Endothelial cell (in vitro differentiated cells): ENCODE measurements around the gene FIBCD1. TPM values are rescaled to one million over a fixed set of nuclear protein-coding genes. Genes with fewer than 3 reads are reported as not detected.

Experiments used
- DNase-seq: peaks from one replicate; pipeline ENCODE4 v3.0.0; 2021; ENCODE audit warnings: low spot score
- H3K27ac Mint-ChIP-seq: one replicate; pipeline ENCODE4 v1.8.0; 2021; ENCODE audit warnings: mixed read lengths, inconsistent platforms; ENCODE audit not compliant: unreplicated experiment
- H3K27me3 Mint-ChIP-seq: one replicate; pipeline ENCODE4 v1.8.0; 2021; ENCODE audit warnings: mild to moderate bottlenecking, moderate library complexity, mixed read lengths, inconsistent platforms; ENCODE audit not compliant: unreplicated experiment
- H3K36me3 Mint-ChIP-seq: one replicate; pipeline ENCODE4 v1.8.0; 2021; ENCODE audit warnings: mild to moderate bottlenecking, low read depth, mixed read lengths, inconsistent platforms; ENCODE audit not compliant: unreplicated experiment
- H3K4me1 Mint-ChIP-seq: one replicate; pipeline ENCODE4 v1.8.0; 2021; ENCODE audit warnings: mild to moderate bottlenecking, mixed read lengths, inconsistent platforms; ENCODE audit not compliant: unreplicated experiment
- H3K4me3 Mint-ChIP-seq: one replicate; pipeline ENCODE4 v1.8.0; 2021; ENCODE audit warnings: mild to moderate bottlenecking, mixed read lengths, inconsistent platforms; ENCODE audit not compliant: unreplicated experiment
- H3K9me3 Mint-ChIP-seq: one replicate; pipeline ENCODE4 v1.8.0; 2021; ENCODE audit warnings: mixed read lengths, inconsistent platforms; ENCODE audit not compliant: unreplicated experiment
- total RNA-seq: library from RNA; stranded (reverse); fragmentation: NEBNext Ultra II Directional; extraction: Animal tissue kit (Norgen Biotek cat#: 25700); gene quantifications from one replicate; pipeline ENCODE4 v1.2.1, GENCODE V29; 2021; ENCODE audit not compliant: unreplicated experiment
- TF ChIP-seq, protein P1 (sequence below): fragments of 200-600 bp; sonication (generic); IDR thresholded peaks from one replicate; pipeline ENCODE4 v1.5.0; 2021; ENCODE audit warnings: antibody characterized with exemption; ENCODE audit not compliant: unreplicated experiment

The FIBCD1 gene
- total RNA-seq, 1 donor from 2014 or later: 0.33 TPM

DNA sequence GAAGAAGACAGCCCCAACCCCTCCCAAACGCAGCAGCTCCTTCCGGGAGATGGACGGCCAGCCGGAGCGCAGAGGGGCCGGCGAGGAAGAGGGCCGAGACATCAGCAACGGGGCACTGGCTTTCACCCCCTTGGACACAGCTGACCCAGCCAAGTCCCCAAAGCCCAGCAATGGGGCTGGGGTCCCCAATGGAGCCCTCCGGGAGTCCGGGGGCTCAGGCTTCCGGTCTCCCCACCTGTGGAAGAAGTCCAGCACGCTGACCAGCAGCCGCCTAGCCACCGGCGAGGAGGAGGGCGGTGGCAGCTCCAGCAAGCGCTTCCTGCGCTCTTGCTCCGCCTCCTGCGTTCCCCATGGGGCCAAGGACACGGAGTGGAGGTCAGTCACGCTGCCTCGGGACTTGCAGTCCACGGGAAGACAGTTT is 54.9 kb downstream of the FIBCD1 start:
- Mint-ChIP-seq H3K4me3 (no peak overlapping the region), H3K27me3 (peaks cover 9% of the 10 kb centered on the region), H3K4me1 (no peaks in the 10 kb centered on the region), H3K36me3 (peaks cover 38% of the 10 kb centered on the region), H3K27ac (no peak overlapping the region), H3K9me3 (no peaks in the 10 kb centered on the region)
- TF ChIP-seq, protein P1, sequence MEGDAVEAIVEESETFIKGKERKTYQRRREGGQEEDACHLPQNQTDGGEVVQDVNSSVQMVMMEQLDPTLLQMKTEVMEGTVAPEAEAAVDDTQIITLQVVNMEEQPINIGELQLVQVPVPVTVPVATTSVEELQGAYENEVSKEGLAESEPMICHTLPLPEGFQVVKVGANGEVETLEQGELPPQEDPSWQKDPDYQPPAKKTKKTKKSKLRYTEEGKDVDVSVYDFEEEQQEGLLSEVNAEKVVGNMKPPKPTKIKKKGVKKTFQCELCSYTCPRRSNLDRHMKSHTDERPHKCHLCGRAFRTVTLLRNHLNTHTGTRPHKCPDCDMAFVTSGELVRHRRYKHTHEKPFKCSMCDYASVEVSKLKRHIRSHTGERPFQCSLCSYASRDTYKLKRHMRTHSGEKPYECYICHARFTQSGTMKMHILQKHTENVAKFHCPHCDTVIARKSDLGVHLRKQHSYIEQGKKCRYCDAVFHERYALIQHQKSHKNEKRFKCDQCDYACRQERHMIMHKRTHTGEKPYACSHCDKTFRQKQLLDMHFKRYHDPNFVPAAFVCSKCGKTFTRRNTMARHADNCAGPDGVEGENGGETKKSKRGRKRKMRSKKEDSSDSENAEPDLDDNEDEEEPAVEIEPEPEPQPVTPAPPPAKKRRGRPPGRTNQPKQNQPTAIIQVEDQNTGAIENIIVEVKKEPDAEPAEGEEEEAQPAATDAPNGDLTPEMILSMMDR: no peak
- no peak for DNase-seq

DNA sequence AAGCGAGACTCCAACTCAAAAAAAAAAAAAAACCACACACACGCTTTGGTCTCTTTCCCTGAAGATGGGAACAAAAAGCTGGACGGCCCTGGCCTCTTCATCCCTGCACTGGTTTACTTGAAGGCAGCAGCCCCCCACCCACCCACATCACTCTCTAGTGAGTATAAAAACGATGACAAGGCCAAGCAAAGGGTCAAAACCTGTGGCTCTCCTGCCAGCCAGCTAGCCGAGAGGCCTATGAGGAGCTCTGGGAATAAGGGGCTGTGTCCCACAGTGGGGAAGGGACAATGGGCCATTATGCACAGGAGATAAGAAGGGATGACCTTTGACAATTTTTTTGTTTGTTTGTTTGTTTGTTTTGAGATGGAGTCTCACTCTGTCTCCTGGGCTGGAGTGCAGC is 55.6 kb downstream of the FIBCD1 start:
- H3K9me3 Mint-ChIP-seq: no peaks in the 10 kb centered on the region
- peaks cover 9% of the 10 kb centered on the region for H3K27me3 Mint-ChIP-seq
- TF ChIP-seq, protein P1: no peak
- no peak overlapping the region for H3K4me3 Mint-ChIP-seq
- peaks cover 40% of the 10 kb centered on the region for H3K36me3 Mint-ChIP-seq
- H3K27ac Mint-ChIP-seq: no peak overlapping the region
- H3K4me1 Mint-ChIP-seq: no peaks in the 10 kb centered on the region
- DNase-seq: no peak

DNA sequence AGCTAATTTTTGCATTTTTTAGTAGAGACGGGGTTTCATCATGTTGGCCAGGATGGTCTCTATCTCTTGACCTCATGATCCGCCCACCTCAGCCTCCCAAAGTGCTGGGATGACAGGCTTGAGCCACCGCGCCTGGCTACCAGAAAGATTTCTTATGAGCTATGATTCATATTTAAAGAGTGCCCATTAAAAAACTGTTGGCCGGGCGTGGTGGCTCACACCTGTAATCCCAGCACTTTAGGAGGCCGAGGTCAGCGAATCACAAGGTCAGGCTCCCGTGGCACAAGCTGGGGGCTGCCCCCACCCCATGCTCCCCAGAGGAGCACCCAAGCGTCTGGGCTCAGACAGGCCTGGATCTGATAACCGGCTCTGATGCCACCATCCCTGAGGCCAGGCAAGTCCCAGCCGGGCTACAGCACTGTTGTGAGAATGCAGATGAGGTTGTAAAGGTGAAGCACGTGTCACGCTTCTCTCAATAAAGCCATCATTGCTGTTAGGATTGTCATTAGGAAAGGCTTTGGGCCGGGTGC is 56.3 kb downstream of the FIBCD1 start:
- TF ChIP-seq, protein P1: no peak
- Mint-ChIP-seq H3K27ac (no peak overlapping the region), H3K9me3 (no peaks in the 10 kb centered on the region), H3K4me1 (no peaks in the 10 kb centered on the region), H3K4me3 (no peak overlapping the region), H3K27me3 (peaks cover 7% of the 10 kb centered on the region), H3K36me3 (peaks cover 40% of the 10 kb centered on the region)
- DNase-seq: no peak

GRCh38 chr9:130881516-130881915 is 57.5 kb downstream of the FIBCD1 start:
- H3K27me3 Mint-ChIP-seq: peaks cover 3% of the 10 kb centered on the region
- DNase-seq: no peak
- no peak overlapping the region for H3K27ac Mint-ChIP-seq
- peaks cover 30% of the 10 kb centered on the region for H3K36me3 Mint-ChIP-seq
- TF ChIP-seq, protein P1: no peak
- H3K4me1 Mint-ChIP-seq: no peaks in the 10 kb centered on the region
- H3K9me3 Mint-ChIP-seq: no peaks in the 10 kb centered on the region
- peak overlapping the region; percentile 42 for H3K4me3 Mint-ChIP-seq

- no peak for DNase-seq
- Mint-ChIP-seq H3K4me1 (no peaks in the 10 kb centered on the region), H3K4me3 (no peak overlapping the region), H3K27ac (no peak overlapping the region), H3K9me3 (no peaks in the 10 kb centered on the region), H3K36me3 (peaks cover 24% of the 10 kb centered on the region), H3K27me3 (peaks cover under 1% of the 10 kb centered on the region)
- TF ChIP-seq, protein P1: no peak
Observed at GRCh38 chr9:130880599-130881220, 58.3 kb downstream of the FIBCD1 start.
